Measurements from ENCODE around the gene ACP7.

GRCh38 chr19:39111593-39112199, 27.5 kb downstream of the ACP7 start:
- TF ChIP-seq EP300 (IDR thresholded peaks at IDR 0.05) (no peak), CTCF (IDR thresholded peaks at IDR 0.05) (no peak), POLR2AphosphoS5 (IDR thresholded peaks at IDR 0.05) (no peak)
